HG03103 (cell line): Measurements from ENCODE around the gene GNG13.
"Not testable (repeated sequence)": the region's sequence is repeated elsewhere in the genome, so short reads cannot be mapped to it uniquely, and the experiment has no call there.

Experiments
- ATAC-seq: cut with Tn5 transposase; IDR thresholded peaks from one replicate; pipeline ENCODE4 v1.9.1; 2021; ENCODE audit warnings: low read depth; ENCODE audit not compliant: unreplicated experiment

GNG13 gene

DNA sequence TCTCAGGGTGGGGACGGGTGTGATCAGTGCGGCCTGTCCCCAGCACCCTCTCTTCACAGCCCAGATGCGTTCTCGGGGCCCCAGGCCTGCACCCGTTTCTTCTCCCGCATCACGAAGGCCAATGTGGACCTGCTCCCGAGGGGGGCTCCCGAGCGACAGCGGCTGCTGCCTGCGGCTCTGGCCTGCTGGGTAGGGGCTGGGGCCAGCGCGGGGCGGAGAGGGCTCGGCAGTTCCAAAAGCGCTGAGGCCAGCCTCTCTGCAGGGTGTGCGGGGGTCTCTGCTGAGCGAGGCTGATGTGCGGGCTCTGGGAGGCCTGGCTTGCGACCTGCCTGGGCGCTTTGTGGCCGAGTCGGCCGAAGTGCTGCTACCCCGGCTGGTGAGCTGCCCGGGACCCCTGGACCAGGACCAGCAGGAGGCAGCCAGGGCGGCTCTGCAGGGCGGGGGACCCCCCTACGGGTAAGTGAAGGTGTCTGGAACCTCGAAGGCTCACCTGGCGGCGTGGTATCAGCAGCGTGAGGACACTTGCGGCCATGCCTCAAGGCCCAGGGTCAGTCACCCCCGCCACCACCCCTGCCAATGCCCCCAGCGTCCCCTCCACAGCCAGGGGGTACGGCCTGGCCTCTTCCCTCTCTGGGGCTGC, 35.6 kb downstream of the GNG13 start:
- ATAC-seq, result no peak

DNA sequence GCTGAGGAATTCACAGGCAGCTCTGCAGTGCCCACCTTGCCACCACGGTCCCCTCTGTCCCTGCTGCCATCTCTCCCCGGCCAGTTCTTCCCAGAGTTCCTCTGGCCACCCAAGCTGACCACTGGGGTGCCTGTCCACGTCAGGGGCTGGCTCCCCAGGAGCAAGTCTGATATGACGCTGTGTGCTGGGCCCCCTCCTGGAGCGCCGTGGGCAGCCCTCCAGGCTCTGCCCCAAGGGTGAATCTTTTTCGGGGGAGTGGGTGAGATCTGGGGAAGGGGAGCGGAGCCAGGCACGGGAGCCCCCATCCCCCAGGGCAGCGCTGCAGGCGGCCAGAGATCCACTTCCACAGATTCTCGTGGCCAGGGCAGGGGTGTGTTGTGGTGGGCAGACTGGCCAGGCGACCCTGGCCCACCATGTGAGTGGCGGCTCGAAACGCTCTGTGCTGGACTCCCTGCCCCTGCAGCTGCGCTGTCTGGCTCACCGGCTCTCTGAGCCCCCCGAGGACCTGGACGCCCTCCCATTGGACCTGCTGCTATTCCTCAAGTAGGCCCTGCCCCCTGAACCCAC, 36.3 kb downstream of the GNG13 start:
- ATAC-seq, result no peak

DNA sequence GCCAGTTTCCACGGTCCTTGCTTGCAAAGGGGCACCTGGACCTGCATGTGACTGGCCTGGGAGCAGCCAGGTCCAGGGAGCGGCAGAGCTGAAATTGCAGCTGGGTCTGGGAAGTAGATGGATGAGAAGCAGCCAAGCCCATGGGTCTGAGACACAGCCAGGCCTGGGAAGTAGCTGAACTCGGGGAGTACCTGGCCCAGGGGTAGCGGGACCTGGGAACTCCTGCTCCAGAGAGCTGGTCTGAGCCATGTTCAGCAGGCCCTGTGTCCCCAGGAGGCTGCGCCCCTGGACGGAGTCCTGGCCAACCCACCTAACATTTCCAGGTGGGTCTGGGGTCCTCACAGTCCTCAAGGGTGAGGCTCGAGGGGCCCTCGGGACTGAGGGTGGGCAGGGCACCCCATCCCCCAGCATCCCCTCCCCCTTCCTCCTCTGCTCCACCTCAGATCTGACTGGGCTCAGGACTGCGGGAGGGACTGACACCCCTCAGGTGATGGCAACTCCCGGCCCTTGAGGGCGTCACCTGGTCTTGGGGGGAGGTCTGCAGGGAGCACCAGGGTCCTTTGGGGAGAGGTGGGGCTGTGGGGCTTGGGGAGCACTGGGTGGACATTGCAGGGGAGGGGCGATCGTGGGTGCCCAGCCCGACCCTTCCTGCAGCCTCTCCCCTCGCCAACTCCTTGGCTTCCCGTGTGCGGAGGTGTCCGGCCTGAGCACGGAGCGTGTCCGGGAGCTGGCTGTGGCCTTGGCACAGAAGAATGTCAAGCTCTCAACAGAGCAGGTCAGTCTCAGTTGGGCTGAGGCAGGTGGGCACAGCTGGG, 37.0 kb downstream of the GNG13 start:
- ATAC-seq, result no peak

DNA sequence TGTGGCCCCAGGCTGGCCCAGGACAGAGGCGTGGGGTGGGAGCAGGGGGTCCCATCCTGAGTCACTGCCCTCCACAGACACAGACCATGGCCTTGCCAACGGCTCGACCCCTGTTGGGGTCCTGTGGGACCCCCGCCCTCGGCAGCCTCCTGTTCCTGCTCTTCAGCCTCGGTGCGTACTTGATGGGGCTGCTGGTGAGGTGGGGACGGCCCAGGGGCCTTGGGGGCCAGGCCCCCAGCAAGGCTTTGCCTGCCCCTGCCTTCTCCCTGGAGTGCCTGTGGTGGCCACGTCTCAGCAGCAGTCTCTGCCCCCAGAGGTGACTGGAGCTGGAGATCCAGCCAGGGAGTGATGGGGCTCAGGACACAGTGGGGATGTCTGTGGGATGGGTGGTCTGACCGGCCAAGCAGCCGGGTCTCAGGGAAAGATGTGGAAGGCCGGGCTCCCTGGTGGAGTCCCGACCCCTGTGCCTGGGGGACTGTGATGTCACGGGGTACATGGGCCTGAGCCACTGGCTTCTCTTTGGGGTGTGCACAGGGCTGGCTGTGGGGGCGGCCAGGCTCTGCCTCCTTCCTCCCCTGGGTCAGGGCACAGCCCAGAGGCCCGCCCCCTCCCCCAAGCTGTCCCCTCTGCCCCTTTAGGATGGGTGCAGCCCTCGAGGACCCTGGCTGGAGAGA, 37.8 kb downstream of the GNG13 start:
- no peak for ATAC-seq

DNA sequence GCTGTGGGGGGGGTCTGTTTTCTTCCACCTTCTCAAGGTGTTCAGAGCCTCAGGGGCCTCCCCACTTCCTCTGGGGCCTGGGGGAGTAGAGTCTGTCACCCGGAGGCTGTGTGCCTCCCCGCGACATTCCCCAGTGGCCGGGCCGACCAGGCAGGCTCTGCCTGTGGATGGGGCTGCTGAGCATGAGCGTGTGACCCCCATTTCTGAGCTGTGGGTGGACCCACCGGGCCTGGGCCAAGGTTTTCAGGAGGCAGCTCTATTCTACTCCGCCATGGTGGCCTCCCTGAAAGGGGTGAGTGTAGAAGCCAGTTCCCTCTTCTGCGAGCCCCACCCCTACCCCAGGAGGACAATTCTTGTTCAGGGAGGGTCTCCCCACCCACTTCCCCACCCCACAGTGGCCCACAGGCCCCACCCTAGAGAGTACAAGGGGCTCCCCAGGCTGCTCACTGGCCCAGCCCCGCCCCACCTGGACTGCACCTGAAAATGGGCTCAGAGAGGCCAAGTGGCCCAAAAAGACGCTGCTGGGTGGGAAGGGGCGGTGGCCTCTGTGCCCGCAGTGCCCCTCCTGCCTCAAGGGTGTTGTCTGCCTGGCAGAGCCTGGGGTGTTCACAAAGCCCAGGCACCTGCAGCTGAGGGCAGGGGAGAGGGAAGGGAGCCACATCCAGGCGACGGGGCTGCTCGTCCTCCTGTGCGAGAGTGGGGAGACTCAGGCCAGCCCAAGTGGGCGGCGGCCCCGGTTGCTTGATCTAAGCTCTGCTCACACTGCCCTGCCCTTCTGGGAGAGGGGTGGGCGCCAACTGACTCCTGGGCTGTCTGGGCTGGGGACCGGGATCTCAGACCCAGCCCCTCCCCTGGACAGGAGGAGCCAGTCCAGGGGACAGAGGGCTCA, 38.7 kb downstream of the GNG13 start:
- no peak for ATAC-seq

DNA sequence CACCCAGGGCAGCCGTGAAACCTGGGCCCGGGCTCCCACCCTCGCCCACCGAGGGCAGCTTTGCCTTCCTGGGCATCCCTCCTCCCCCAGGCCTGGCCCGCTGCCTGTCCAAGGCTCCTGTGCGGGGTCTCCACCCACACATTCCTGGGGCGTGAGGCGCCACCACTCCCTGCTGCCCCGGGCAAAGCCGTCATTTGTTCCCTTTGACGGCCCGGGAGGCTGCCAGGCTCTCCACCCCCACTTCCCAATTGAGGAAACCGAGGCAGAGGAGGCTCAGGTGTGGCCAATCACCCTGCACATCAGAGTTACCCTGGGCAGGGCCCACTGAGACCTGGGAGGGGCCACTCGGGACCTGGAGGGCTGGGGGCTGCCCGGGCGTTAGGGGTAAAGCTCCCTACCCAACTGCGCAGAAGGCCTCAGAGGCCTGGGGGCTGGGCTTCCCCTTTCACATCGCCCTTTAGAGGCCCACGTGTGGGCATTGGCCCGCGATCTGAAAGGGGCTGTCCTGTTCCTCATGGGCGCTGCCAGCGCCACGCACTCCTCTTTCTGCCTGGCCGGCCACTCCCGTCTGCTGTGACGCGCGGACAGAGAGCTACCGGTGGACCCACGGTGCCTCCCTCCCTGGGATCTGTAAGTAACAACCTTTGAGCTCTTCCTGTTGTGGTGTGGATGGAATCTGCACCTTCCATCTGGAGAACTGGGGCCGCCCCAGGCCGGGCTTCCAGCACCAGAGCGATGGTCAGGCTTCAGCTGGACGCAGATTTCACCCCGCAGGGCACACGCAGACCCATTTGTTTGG, 39.8 kb downstream of the GNG13 start, which contains the start of gene MSLN:
TSS of gene MSLN (plus strand) at position 190 of the 799 bp plus-strand sequence. CDS start 1,947 bp downstream, outside the sequence.
- ATAC-seq, result no peak

DNA sequence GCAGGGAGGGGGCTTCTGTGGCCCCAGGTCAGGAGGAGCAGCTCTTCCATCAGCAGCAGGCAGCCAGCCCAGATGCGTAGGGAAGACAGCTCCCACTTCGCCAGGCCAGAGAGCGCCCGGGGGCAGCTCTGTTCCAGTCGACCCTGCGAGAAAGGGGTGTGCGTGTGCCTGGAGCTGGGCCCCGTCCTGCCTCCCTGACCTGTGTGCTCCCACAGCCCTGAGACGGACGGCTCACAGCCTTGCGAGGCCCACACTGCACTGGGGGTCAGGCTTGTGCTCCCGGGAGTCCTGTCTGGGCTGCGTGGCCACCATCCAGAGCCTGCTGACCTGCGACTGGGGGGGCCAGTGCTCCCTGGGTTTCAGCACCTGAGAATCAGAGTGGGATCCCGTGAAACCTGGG, 40.5 kb downstream of the GNG13 start:
- ATAC-seq, result no peak

DNA sequence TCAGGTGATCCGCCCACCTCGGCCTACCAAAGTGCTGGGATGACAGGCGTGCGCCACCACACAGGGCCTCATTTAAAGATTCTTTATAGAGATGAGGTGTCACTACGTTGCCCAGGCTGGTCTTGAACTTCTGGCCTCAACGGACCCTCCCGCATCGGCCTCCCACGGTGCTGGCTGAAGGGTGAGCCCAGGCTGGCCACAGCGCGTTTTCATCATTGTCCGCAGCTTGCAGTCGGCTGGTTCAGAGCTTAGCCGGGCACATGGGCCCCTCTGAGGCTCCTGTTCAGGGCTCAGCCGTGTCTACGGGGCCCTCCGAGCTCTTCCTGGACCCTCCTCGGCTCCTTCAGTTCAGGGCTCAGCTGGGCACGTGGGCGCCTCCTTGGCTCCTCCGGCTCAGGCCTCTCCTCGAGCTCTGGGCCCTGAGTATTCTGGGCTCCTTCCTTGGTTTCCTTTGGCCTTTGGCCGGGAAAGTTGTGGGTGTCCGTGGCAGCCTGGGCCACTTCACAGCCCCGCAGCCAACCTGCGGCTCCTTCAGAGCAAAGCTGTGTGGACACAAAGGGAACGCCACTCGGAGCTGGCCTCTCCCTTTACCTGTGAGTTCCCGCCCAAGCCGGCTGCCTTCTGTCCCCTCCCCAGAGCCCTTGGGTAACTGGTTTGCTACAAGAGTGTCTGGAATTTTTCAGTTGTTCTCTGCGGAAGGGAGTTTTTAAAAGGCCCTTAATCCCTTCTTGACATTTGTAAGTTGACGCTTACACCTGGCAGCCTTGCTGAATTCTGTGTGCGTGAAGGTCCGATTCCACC, 41.2 kb downstream of the GNG13 start:
- no peak for ATAC-seq

DNA sequence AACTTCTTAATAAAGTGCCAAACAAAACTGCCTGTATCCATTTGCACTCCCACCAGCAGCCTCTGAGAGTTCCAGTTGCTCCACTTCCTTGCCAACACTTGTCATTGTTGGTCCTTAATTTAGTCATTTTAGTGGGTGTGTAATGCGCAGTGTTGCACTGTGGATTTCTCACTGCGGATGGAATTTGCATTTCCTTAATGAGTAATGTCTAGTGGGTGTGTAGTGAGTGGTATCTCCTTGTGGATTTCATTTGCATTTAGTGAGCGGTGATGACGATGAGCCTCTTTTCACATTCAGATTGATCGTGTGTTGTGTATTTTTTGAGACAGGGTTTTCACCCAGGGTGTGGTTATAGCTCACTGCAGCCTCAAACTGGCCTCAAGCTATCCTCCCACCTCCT, 44.1 kb downstream of the GNG13 start:
- ATAC-seq, result no peak

DNA sequence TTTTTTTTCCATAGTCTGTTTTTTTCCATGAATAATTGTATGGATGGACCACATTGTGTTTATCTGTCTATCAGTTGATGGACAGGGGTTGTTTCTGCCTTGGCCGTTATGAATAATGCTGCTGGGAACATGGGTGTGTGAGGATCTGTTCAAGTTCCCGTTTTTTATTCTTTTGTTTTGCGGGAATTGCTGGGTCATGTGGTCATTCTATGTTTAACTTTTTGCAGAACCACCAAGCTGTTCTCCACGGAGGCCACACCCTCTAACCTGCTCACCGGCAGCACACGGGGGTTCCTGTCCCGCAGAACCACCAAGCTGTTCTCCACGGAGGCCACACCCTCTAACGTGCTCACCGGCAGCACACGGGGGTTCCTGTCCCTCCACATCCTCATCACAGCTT, 45.9 kb downstream of the GNG13 start:
- no peak for ATAC-seq

DNA sequence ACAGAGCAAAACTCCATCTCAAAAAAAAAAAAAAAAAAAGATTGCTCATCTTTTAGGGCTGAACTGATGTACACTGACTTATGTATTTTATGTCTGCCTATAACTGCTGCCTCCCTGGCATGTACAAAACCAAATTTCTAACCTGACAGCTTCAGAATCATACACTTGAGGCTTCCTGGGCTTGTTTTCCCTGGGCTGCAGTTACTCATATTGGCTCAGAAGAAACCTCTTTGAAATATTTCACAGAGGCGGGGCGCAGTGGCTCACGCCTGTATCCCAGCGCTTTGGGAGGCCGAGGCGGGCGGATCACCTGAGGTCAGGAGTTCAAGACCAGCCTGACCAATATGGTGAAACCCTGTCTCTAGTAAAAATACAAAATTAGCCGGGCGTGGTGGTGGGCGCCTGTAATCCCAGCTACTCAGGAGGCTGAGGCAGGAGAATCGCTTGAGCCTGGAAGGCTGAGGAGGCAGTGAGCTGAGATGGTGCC, 46.4 kb downstream of the GNG13 start:
- not testable (repeated sequence) for ATAC-seq

DNA sequence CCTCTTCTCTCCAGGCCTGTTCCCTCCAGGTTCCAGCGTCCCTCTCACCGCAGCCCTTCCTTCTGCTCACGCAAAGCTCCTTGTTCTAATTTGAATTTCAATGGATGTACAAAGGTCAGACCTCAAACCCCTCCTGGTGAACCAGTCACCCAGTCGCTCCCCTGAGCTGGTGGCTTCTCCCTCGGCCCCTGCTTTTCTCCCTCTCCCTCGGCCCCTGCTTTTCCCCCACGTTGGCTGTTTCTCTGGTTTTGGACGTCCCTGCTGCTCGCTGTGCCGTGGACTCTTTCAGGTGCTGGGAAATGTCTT, 48.6 kb downstream of the GNG13 start:
- ATAC-seq, result no peak

DNA sequence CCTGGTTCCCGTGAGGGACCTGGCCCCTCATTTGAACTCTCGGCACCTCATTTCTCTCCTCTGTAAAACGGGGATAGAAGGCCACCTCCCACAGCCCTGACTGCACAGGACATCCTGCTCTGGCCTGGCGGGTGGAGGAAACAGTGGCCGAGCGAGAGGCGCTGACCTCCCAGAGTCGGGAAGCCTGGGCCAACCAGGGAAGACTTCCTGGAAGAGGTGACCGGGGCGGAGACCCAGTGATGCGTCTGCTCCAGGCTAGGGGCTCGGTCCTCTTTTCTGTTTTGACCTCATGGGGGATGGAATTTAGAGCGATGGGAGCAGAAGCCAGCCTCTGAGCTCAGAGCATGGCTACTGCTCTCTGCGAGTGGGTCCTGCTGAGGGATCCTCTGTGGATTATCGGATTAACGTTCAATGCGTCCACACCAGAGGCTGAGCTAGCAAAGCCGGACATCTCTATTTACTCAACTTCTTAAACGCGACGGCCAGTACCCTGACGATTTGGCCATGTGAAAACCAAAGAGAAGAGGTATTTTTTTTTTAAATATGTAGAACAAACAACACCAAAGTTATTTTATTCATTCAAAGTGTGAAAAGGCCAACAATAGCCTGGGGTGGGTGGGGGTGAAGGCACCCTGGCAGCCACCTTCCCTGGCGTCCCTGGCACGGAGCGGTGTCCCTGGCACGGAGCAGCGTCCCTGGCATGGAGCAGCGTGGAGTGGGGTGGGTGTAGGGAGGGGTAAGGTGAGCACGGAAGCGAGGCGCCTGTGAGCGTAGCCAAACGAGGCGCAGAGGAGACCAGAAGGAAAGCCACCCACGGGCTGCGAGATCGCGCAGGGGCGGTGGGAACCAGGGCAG, 49.2 kb downstream of the GNG13 start:
- no peak for ATAC-seq

DNA sequence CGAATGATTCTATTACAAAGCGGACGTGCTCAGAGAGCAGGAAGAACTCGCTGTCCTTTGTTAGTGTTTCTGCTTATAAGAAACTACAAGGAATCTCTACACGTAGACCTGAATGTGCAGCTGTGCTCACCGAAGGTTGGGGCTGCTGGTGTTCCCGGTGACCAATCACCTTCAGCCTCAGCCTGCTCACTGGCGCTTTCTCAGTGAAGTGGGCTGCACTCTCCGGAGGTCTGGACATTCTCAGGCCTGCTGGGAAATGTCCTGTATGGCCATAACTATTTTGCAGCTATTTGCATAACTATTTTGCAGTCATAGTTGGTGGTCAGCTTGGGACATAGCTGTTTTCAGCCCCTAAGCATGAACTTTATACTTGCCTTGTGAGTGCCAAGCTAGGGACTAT, 50.0 kb downstream of the GNG13 start:
- ATAC-seq, result no peak

DNA sequence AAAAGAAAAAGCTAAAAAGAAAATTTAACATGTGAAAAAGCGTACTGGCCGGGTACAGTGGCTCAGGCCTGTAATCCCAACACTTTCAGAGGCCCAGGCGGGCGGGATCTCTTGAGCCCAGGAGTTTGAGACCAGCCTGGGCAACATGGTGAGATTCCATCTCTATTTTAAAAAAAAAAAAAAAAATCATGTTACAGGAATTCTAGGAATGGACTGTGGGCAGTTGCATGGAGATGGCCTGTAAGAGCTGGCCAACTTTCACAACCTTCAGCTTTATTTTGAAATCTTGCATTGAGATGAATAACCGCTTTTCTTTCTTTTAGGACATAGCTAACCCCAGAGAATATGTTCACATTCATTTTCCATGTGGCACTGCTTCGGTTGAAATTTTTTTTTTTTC, 51.5 kb downstream of the GNG13 start:
- ATAC-seq, result no peak
